Measurements from ENCODE around the gene PMEL.

DNA sequence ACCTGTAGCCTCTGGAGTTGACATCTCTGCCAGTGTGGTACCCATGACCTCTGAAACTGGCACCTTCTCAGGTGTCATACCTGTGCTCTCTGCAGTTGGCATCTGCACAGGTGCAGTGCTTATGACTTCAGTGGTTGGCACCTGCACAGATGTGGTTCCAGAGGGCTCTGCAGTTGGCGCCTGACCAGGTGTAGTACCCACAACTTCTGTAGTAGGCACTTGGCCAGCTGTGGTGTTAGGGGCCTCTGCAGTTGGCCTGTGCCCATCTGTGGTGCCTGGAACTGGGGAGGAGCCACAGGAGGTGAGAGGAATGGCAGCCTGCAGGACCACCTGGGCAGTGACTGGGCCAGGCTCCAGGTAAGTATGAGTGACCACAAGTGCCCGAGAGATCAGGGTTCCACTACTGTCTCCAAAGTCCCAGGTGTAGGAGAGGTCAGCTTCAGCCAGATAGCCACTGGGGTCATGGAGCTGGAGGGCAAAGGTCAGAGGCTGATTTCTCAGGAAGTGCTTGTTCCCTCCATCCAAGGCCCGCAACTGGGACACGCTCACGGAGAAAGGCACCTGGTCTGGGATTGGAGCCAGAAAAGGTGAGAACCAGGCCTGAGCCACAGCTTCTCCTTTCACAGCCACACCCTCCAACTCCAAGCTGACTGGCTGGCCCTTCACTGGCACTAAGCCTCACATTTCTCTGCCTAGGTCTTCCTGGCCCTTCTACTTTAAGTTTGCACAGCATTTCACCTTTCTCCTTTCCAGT is 8.6 kb downstream of the PMEL start:
- TF ChIP-seq EZH2 (IDR thresholded peaks at IDR 0.05; ENCODE audit: borderline replicate concordance, low read length) (no peak), CTCF (IDR thresholded peaks at IDR 0.05; ENCODE audit: low read length) (no peak)

Data from OCI-LY1 (cell line).